GM12891 (cell line): ENCODE data around the gene GDPD2.

Source experiments
- PAX5 ChIP-seq: IDR thresholded peaks from 2 replicates; pipeline ENCODE4 v1.6.1; 2011; ENCODE audit warnings: low read length, moderate library complexity, mild to moderate bottlenecking; ENCODE audit not compliant: insufficient read depth, severe bottlenecking
- POLR2A ChIP-seq: IDR thresholded peaks from 2 replicates; pipeline ENCODE4 v1.6.1; 2011; ENCODE audit warnings: low read depth, low read length, control low read depth
- POLR2AphosphoS5 ChIP-seq: IDR thresholded peaks from 2 replicates; pipeline ENCODE4 v1.6.1; 2011; ENCODE audit warnings: low read depth, low read length, control low read depth
- SPI1 ChIP-seq: IDR thresholded peaks from 2 replicates; pipeline ENCODE4 v1.6.1; 2011; ENCODE audit warnings: low read depth, low read length, control low read depth
- TAF1 ChIP-seq: IDR thresholded peaks from 2 replicates; pipeline ENCODE4 v1.6.1; 2011; ENCODE audit warnings: low read depth, low read length, control low read depth

DNA sequence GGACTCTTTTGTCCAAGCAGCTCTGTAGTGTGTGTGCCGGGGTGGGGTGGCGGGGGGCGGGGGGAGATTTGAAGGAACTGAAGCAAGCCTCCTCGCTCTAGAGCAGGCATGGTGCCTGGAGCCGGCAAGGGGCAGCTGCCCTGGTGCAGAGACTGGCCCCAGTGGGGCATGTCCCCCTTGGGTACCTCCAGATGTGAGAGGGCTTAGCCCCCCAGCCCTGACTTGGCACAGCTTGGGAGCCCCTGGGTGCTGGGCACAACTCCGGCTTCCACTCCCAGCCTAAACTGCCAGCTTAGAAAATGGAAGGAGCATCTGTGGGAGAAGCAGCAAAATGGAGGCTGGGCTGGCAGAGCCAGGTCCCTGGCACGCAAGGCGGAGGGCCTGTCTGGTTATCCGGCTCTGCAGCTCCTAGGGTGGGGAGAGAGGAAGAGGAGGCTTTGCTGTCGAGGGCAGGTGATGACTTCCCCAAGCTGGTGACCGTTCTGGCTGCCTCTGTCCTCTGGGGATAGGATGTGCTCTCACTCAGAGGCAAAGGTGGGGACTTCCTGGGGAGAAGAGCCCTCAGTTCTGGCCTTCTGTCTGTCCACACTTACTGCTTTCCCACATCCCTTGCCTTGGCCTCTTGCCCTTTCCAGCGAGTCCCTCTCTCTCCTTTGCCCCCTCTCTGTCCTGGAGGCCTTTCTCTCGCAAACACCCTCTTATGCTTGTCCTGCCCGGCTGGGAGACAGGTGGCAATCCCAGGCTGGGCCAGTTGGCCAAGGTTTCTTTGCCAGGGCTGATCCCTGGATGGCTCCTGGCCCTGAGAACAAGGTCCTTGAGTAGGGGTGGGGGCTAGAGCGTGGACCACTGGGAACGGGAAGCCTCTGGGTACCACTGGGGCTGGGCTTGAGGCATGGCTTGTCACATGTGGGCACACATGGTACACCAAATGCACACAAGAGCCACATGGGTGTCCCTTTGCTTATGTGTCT, 23.6 kb downstream of the GDPD2 start:
- TF ChIP-seq TAF1 (no peak), POLR2AphosphoS5 (no peak), POLR2A (no peak), PAX5 (no peak), SPI1 (no peak)
